GM19452 (cell line): ENCODE measurements around the gene NPHP4.

Experiments
- ATAC-seq: cut with Tn5 transposase; IDR thresholded peaks from one replicate; pipeline ENCODE4 v1.9.1; 2021; ENCODE audit not compliant: unreplicated experiment

The NPHP4 gene

DNA sequence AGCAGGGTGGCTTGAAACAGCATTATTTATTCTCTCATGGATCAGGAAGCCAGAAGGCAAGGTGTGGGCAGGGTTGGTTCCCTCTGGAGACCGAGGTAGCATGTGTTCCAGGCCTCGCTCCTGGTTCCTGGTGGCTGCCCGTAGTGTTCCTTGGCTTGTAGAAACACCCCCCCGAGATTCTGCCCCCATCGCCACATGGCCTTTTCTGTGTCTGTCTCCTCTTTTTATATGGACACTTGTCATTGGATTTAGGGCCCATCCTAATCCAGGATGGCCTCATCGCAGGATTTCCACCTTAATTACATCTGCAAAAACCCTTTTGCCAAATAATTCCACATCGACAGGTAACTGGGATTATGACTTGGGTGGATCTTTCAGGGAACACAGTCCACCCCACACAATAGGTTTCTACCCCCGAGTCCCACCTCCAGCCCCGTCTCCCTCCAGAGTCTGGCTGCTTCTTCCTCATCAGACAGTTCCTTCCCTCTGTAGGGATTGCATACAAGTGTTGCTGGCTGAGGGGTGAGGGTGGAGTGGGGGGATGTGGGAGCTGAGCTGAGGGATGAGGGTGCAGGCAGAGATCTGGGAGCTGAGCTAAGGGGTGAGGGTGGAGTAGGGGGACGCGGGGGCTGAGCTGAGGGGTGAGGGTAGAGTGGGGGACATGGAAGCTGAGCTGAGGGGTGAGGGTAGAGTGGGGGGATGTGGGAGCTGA lies 12.3 kb upstream of the NPHP4 start:
- no peak for ATAC-seq

- no peak for ATAC-seq
These were observed 11.6 kb upstream of the NPHP4 start for GRCh38 chr1:6003568-6004411.

DNA sequence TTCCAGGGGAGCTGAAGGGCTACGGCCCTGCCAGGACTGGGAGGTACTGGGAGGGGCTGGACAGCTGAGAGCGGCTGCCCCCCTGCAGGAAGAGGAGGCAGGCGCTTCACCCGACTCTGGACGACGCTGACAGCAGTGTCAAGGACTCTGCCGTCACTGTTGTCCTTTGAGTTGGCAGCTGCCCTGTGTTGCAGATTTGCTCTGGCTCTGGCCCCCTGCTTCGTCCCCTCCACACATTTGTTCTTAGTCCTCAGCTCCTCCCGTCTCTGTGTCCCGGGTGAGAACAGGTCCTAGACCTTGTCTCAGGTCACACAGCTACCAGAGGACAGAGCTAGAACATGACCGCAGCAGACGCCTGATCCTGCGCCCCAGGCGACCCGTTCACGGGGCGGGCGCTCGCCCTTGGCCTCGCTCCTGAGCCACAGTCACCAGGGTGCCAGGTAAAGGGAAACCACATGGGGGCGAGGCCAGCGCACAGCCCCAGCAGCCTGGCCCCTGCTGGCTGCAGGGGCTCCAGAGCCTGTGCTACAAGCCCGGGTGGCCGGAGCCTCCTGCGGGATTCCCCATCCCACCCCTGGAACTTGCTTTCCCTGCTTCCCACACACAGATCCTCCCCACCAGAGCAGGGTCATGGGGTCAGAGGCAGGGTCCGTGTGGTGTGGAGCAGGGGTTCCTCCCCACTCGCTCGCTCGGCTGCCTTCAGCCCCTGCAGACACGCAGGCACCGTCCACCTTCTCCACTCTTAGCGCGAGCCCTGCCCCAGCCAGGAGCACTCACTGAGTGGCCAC lies 10.7 kb upstream of the NPHP4 start:
- ATAC-seq = no peak

DNA sequence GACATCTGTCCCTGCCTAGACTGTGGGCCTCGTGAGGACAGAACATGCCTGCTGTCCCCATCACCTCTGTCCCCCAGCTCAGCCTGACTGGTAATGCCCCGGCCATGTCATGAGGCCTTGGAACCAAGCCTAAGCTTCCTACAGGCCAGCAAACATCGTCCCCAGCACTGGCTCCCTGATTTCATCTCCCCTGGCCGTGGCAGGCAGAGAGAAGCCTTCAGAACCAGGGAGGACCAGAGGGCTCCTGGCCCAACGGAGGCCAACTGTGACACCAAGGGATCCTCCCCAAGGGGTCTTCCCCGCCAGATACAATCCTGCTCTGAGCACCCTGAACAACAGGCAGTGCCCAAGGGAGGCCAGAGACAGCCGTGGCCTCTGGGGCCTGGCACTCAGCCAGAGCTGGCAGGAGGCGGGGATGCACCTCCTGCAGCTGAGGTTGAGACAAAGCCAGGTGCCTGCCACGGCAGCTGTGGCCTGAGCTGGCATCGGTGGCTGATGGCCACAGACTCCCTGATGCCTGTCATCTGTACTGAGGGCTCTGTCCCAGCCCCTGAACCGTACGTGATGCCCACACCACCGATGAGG lies 9.9 kb upstream of the NPHP4 start:
- ATAC-seq = no peak

DNA sequence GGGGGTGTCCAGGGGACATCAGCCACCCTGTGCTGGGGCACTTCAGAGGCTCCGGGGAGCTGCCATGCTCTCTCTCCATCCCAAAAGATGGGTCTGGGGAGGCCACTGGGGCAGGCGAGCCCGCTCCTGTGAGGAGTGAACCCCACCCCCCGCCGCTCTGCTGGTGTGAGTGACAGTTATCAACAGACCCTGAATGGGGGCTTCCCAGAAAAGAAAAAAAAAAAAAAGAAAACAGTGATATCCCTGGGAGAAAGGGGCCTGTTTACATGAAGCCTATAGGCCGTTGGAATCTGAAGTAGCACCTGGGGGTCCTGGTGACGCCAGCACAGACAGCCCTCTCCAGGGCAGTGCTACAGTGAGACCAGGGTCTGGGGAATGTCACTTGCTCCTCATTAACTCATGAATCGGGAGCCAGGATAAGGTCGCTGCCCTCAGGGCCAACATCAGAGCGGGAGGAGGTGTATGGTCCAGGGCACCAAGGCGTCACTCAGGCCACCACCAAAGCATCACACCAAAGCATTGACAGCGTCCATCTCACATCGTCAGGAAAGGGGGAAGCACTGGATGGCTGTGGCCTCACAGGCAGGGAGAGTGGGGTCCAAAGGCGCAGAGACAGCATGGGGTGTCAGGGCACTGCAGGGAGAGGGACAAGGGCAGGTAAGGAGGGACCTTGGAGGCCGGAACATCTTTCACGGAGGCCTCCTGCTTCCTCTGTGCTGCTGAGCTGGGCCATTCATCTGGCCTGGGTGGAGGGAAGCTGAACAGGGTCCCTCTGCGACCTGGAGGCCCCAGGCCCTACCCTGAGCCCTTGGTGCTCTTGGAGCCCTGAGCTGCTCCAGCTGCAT lies 8.4 kb upstream of the NPHP4 start:
- ATAC-seq = no peak

DNA sequence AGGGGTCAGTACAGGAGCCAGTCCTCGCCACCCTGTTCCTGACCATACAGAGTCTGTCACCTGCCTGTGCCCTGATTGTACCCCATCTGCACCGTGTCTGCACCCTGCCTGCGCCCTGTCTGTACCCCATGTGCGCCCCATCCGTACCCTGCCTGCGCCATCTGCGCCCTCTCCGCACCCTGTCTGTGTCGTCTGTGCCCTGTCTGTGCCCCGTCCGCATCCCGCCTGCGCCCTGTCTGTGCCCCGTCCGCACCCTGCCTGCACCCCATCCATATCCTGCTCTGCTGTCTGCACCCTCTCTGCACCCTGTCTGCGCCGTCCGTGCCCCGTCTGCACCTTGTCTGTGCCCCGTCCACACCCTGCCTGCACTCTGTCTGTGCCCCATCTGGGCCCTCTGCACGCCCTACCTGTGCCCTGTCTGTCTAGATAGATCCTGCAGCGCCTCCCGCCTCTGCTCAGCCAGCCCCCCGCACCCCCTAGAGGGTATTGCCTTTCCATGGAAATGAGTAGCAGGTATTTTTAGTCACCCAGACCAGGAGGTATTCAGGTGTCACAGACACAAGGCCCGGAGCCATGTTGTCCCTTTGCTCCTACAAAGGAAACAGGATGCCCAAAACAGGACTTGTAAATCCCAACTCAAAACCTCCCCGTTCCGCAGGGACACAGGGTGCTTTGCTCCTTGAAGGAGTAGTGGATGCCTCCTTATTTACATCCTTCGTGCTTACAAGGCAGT lies 7.7 kb upstream of the NPHP4 start:
- no peak for ATAC-seq

- ATAC-seq = no peak
These were observed 6.7 kb upstream of the NPHP4 start for GRCh38 chr1:5998906-5999301.

DNA sequence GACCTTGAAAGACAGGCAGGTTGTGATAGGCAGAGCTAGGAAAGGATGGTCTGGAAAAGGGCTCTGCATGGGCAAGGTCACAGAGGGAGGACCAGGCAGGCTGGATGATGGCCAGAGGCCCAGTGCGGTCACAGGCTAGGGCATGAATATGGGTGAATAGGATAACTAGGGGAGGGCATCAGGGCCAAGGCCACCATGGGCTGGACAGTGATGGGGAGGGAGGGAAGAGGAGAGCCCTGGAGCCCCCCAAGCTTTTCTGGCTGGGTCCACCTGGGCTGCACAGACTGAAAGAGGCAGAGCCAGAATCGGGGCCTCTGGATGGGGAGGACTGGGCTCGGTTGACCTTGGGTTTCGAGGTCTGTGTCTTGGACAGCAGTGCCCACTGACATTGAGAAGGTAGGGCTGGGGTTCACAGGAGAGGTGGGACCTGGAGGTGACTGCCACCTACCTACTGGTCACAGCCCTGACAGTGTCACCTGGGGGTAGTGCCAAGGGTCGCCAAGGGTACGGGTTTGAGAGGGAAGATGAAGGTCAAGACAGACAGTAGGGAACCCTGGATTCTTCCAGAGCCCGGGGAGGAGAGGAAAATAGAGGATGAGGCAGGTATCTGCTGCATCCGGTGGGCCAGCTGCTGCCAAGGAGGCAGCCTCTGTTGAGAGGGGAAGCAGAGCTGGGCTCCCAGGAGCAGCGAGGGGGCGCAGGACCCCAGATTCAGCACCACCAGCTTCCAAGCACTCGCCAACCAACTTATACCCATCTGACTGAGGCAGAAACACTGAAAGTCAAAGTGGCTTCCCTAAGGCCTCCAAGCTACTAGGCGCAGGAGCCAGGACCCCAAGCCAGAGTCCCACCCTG lies 6.1 kb upstream of the NPHP4 start:
- no peak for ATAC-seq

DNA sequence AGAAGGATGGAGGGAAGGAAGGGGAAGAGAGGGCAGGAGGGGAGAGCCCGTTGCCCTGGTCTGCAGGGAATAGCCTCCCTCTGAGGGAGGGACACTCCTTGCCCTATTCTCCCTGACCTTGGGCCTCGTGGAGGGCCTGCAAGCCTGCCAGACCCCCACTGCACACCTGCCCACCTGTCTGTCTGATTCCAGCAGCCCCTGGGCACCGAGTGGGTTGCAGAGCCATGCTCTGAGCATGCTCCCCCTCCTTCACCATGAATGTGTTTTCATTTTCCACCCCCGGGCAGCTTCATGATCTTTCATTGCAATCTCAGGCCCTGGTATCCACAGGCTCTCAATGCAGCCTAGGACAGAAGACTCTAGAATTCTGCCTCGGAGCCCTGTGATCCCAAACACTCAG lies 5.1 kb upstream of the NPHP4 start:
- ATAC-seq = no peak

- no peak for ATAC-seq
These were observed 4.5 kb upstream of the NPHP4 start for GRCh38 chr1:5996641-5997270.

DNA sequence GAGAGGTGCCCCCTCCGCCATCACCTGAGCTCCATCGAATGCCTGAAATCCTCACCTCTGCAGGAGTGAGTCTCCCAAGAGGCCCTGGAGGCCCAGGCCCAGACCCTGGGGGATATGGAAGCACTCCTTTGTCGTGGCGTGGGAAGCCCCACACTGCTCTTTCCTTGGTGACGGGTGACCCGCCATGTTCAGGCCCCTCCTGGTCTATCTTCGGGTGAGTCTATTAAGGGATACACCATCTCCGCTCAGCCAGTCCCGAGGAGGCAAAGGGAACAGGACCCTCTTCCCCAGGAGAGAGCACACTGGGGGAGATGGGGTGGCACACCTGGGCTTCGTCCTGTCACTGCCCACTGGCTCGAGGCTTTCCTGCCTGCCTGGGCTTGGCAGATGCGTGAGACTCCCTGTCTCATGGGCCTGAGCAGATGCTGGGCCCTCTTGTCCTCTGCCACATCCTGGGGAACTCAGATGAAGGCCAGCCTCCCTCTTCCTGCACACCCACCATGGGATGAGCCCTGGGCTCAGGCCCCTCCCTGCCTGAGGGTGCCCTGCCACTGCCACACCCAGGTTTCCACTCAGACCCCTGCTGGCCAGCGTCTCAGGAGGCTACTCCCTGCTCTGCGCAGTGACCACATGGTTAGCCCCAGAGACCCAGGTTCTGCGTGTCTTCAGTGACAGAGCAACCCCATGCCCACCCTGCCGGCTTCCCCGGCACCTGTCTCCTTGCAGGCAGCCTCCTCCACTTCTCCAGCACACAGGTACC lies 3.8 kb upstream of the NPHP4 start:
- ATAC-seq = no peak

- no peak for ATAC-seq
These were observed 2.7 kb upstream of the NPHP4 start for GRCh38 chr1:5994713-5995621.

DNA sequence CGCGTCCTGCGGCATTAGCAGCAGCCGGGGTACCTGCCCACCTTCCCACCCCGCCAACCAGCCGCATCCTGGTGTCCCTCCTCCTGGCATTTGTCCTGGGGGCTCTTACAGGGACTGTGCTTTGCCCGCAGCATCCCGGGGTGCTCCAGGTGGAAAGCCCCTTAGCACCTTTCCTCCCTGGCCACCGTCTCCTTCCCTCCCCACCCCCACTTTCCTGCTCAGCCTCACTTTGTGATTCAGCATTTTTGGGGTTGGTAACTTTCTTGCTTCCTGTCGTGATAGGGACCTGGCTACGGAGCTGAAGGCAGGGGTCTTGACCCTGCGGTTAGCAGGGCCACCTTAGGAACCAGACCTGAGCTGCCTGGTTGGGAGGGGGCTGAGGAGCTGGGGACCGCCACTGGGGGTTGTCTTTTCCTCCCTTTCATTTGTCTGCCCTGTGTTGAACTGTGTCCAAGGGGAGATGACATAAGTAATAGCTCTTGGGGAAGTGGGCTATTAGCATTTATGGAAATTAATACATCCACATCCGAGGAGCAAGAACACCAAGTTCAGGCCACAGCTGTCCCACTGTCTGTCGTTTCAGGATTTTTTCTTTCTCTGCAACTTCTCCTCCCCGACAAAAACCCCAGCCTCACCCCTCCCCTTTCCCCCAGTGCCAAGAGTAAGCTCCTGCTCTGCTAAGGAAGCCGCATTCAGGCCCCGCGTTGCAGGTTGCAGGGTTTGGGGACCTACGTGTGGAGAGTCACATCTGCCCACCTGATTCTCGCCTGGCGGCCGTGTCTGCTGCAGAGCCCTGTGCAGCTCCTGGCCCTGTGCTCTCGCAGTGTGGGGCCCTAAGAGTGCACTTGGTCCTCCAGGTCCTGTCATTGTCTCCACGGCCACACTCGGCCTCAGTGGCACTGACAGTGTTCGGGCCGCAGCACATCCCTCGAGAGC lies 1.6 kb upstream of the NPHP4 start:
- no peak for ATAC-seq

- no peak for ATAC-seq
These were observed 760 bp upstream of the NPHP4 start for GRCh38 chr1:5992814-5993555.
